Measurements from ENCODE around the gene LHPP. TPM values are rescaled to one million over a fixed set of nuclear protein-coding genes. Genes with fewer than 3 reads are reported as not detected.

LHPP gene
- total RNA-seq, 1 donor from 2014 or later, result 8.6 TPM

GRCh38 chr10:124520558-124521428, 59.2 kb downstream of the LHPP start:
- intact Hi-C loops (cut with micrococcal nuclease), result no loop called here
- no peak overlapping the region for H3K4me3 Mint-ChIP-seq
- H3K36me3 Mint-ChIP-seq (ENCODE audit: low read depth), result no peaks in the 10 kb centered on the region
- no peaks in the 10 kb centered on the region for H3K4me1 Mint-ChIP-seq
- no peak overlapping the region for H3K27ac Mint-ChIP-seq
- H3K9me3 Mint-ChIP-seq, result no peaks in the 10 kb centered on the region
- DNase-seq, result no peak
- no peaks in the 10 kb centered on the region for H3K27me3 Mint-ChIP-seq

- no peak overlapping the region for H3K27ac Mint-ChIP-seq
- no peaks in the 10 kb centered on the region for H3K36me3 Mint-ChIP-seq (ENCODE audit: low read depth)
- intact Hi-C loops (cut with micrococcal nuclease), result no loop called here
- H3K4me1 Mint-ChIP-seq, result no peaks in the 10 kb centered on the region
- H3K9me3 Mint-ChIP-seq, result no peaks in the 10 kb centered on the region
- no peaks in the 10 kb centered on the region for H3K27me3 Mint-ChIP-seq
- no peak for DNase-seq
- H3K4me3 Mint-ChIP-seq, result no peak overlapping the region
Measured at GRCh38 chr10:124521429-124521871, 59.8 kb downstream of the LHPP start.

GRCh38 chr10:124522131-124522932, 60.7 kb downstream of the LHPP start:
- Mint-ChIP-seq H3K27ac (no peak overlapping the region), H3K4me1 (no peaks in the 10 kb centered on the region), H3K36me3 (ENCODE audit: low read depth) (no peaks in the 10 kb centered on the region), H3K9me3 (no peaks in the 10 kb centered on the region), H3K4me3 (no peak overlapping the region), H3K27me3 (no peaks in the 10 kb centered on the region)
- DNase-seq, result no peak
- intact Hi-C loops (cut with micrococcal nuclease), result no loop called here

GRCh38 chr10:124522933-124523871, 61.6 kb downstream of the LHPP start:
- Mint-ChIP-seq H3K4me1 (no peaks in the 10 kb centered on the region), H3K9me3 (no peaks in the 10 kb centered on the region), H3K36me3 (ENCODE audit: low read depth) (no peaks in the 10 kb centered on the region), H3K4me3 (no peak overlapping the region), H3K27me3 (no peaks in the 10 kb centered on the region), H3K27ac (no peak overlapping the region)
- intact Hi-C loops (cut with micrococcal nuclease), result no loop called here
- DNase-seq, result no peak

GRCh38 chr10:124523901-124524300, 62.3 kb downstream of the LHPP start:
- Mint-ChIP-seq H3K4me3 (no peak overlapping the region), H3K9me3 (no peaks in the 10 kb centered on the region), H3K4me1 (no peaks in the 10 kb centered on the region), H3K36me3 (ENCODE audit: low read depth) (no peaks in the 10 kb centered on the region), H3K27me3 (no peaks in the 10 kb centered on the region), H3K27ac (no peak overlapping the region)
- no peak for DNase-seq
- intact Hi-C loops (cut with micrococcal nuclease), result no loop called here

- no peak for DNase-seq
- Mint-ChIP-seq H3K9me3 (no peaks in the 10 kb centered on the region), H3K27me3 (no peaks in the 10 kb centered on the region), H3K27ac (no peak overlapping the region), H3K36me3 (ENCODE audit: low read depth) (no peaks in the 10 kb centered on the region), H3K4me3 (no peak overlapping the region), H3K4me1 (peaks cover under 1% of the 10 kb centered on the region)
- intact Hi-C loops (cut with micrococcal nuclease), result no loop called here
Measured at GRCh38 chr10:124524991-124525653, 63.5 kb downstream of the LHPP start.

- no peak overlapping the region for H3K4me3 Mint-ChIP-seq
- no peaks in the 10 kb centered on the region for H3K9me3 Mint-ChIP-seq
- intact Hi-C loops (cut with micrococcal nuclease), result no loop called here
- no peaks in the 10 kb centered on the region for H3K36me3 Mint-ChIP-seq (ENCODE audit: low read depth)
- no peak overlapping the region for H3K27ac Mint-ChIP-seq
- no peaks in the 10 kb centered on the region for H3K27me3 Mint-ChIP-seq
- DNase-seq, result no peak
- peaks cover 5% of the 10 kb centered on the region for H3K4me1 Mint-ChIP-seq
Measured at GRCh38 chr10:124525751-124526600, 64.4 kb downstream of the LHPP start.

GRCh38 chr10:124526621-124527267, 65.1 kb downstream of the LHPP start:
- intact Hi-C loops (cut with micrococcal nuclease), result no loop called here
- H3K4me1 Mint-ChIP-seq, result peaks cover 5% of the 10 kb centered on the region
- no peaks in the 10 kb centered on the region for H3K36me3 Mint-ChIP-seq (ENCODE audit: low read depth)
- H3K27ac Mint-ChIP-seq, result no peak overlapping the region
- no peak for DNase-seq
- H3K9me3 Mint-ChIP-seq, result no peaks in the 10 kb centered on the region
- H3K4me3 Mint-ChIP-seq, result no peak overlapping the region
- peaks cover 2% of the 10 kb centered on the region for H3K27me3 Mint-ChIP-seq

GRCh38 chr10:124527874-124528395, 66.3 kb downstream of the LHPP start:
- H3K27ac Mint-ChIP-seq, result no peak overlapping the region
- peaks cover 5% of the 10 kb centered on the region for H3K4me1 Mint-ChIP-seq
- H3K36me3 Mint-ChIP-seq (ENCODE audit: low read depth), result no peaks in the 10 kb centered on the region
- H3K4me3 Mint-ChIP-seq, result no peak overlapping the region
- no peak for DNase-seq
- peaks cover 3% of the 10 kb centered on the region for H3K27me3 Mint-ChIP-seq
- intact Hi-C loops (cut with micrococcal nuclease), result no loop called here
- no peaks in the 10 kb centered on the region for H3K9me3 Mint-ChIP-seq

- peaks cover 3% of the 10 kb centered on the region for H3K27me3 Mint-ChIP-seq
- no peak for DNase-seq
- no peaks in the 10 kb centered on the region for H3K36me3 Mint-ChIP-seq (ENCODE audit: low read depth)
- H3K4me3 Mint-ChIP-seq, result no peak overlapping the region
- intact Hi-C loops (cut with micrococcal nuclease), result loop anchor here (1.0 kb wide), 2 partner anchors 212 to 298 kb away; no protein-coding TSS in a partner anchor
- peaks cover 5% of the 10 kb centered on the region for H3K4me1 Mint-ChIP-seq
- no peak overlapping the region for H3K27ac Mint-ChIP-seq
- no peaks in the 10 kb centered on the region for H3K9me3 Mint-ChIP-seq
Measured at GRCh38 chr10:124529661-124530214, 68.1 kb downstream of the LHPP start.

- peaks cover 5% of the 10 kb centered on the region for H3K4me1 Mint-ChIP-seq
- intact Hi-C loops (cut with micrococcal nuclease), result loop anchor here (1.0 kb wide), 2 partner anchors 211 to 297 kb away; no protein-coding TSS in a partner anchor
Measured at GRCh38 chr10:124530215-124530665, 68.6 kb downstream of the LHPP start.

More at GRCh38 chr10:124530215-124530665, 68.6 kb downstream of the LHPP start:
- Mint-ChIP-seq H3K9me3 (no peaks in the 10 kb centered on the region), H3K27ac (no peak overlapping the region), H3K36me3 (ENCODE audit: low read depth) (no peaks in the 10 kb centered on the region), H3K4me3 (no peak overlapping the region), H3K27me3 (peaks cover 3% of the 10 kb centered on the region)
- peak; percentile 96 for DNase-seq

Measured in activated CD4-positive, alpha-beta T cell treated with anti-CD3 and anti-CD28 coated beads, Interleukin-2, amount 10 ng/mL, durations not matched to agents 24 days and 14 days (primary cell).